GM23338 (cell line): ENCODE data around the gene CASP1. TPM values are rescaled to one million over a fixed set of nuclear protein-coding genes. Genes with fewer than 3 reads are reported as not detected.

Experiments
- ATAC-seq: fragments of 200-7000 bp; cut with Tn5 transposase; 3 replicates; pipeline ENCODE4 v1.9.1; 2020
- DNase-seq: peaks from one replicate; pipeline ENCODE4 v3.0.0-alpha.2; 2015; ENCODE audit warnings: low spot score
- H2AFZ ChIP-seq: fragments of 200-600 bp; sonication (generic); 2 replicates; pipeline ENCODE4 v1.8.0; 2016; ENCODE audit warnings: antibody characterized with exemption, mild to moderate bottlenecking, moderate library complexity
- H3F3A ChIP-seq: fragments of 200-600 bp; sonication (generic); replicated peaks from 2 replicates; pipeline ENCODE4 v1.8.0; 2017; ENCODE audit warnings: antibody characterized with exemption, mixed run types, low read depth
- H3K27ac ChIP-seq: fragments of 200-600 bp; sonication (generic); 2 replicates; pipeline ENCODE4 v1.6.1; 2016; ENCODE audit warnings: low read depth
- H3K27me3 ChIP-seq: fragments of 200-600 bp; sonication (generic); 2 replicates; pipeline ENCODE4 v1.8.0; 2016; ENCODE audit warnings: mild to moderate bottlenecking, mixed run types, moderate library complexity; ENCODE audit not compliant: insufficient read depth
- H3K36me3 ChIP-seq: fragments of 200-600 bp; sonication (generic); 2 replicates; pipeline ENCODE4 v1.8.0; 2016; ENCODE audit warnings: mild to moderate bottlenecking; ENCODE audit not compliant: insufficient read depth
- H3K4me1 ChIP-seq: fragments of 200-600 bp; sonication (generic); 2 replicates; pipeline ENCODE4 v1.8.0; 2016; ENCODE audit warnings: mild to moderate bottlenecking, moderate library complexity; ENCODE audit not compliant: insufficient read depth
- H3K4me2 ChIP-seq: fragments of 200-600 bp; sonication (generic); 2 replicates; pipeline ENCODE4 v1.7.1; 2017; ENCODE audit warnings: mixed run types
- H3K4me3 ChIP-seq: fragments of 200-600 bp; sonication (generic); 2 replicates; pipeline ENCODE4 v1.6.1; 2016; ENCODE audit warnings: mixed run types
- H3K79me2 ChIP-seq: fragments of 200-600 bp; sonication (generic); replicated peaks from 2 replicates; pipeline ENCODE4 v1.8.0; 2017; ENCODE audit warnings: mild to moderate bottlenecking; ENCODE audit not compliant: insufficient read depth
- H3K9me2 ChIP-seq: fragments of 200-600 bp; sonication (generic); 2 replicates; pipeline ENCODE4 v1.8.0; 2017; ENCODE audit not compliant: insufficient read depth
- H4K20me1 ChIP-seq: fragments of 200-600 bp; sonication (generic); replicated peaks from 2 replicates; pipeline ENCODE4 v1.8.0; 2017; ENCODE audit warnings: mild to moderate bottlenecking; ENCODE audit not compliant: insufficient read depth
- H3K27ac Mint-ChIP-seq: 2 replicates; pipeline ENCODE4 v1.8.0; 2020; ENCODE audit warnings: inconsistent platforms, mild to moderate bottlenecking, moderate library complexity, mixed read lengths
- H3K27me3 Mint-ChIP-seq: 3 replicates; pipeline ENCODE4 v1.8.0; 2022; ENCODE audit warnings: low read depth, mild to moderate bottlenecking, moderate library complexity, mixed read lengths, inconsistent platforms; ENCODE audit not compliant: insufficient read depth, poor library complexity
- H3K36me3 Mint-ChIP-seq: 3 replicates; pipeline ENCODE4 v1.8.0; 2021; ENCODE audit warnings: low read depth, mild to moderate bottlenecking, inconsistent platforms, moderate library complexity, mixed read lengths
- H3K4me1 Mint-ChIP-seq: 3 replicates; pipeline ENCODE4 v1.8.0; 2020; ENCODE audit warnings: mild to moderate bottlenecking, inconsistent platforms, mixed read lengths
- H3K4me3 Mint-ChIP-seq: 3 replicates; pipeline ENCODE4 v1.8.0; 2021; ENCODE audit warnings: moderate library complexity, mild to moderate bottlenecking, inconsistent platforms, mixed read lengths
- H3K9me3 Mint-ChIP-seq: 3 replicates; pipeline ENCODE4 v1.8.0; 2020; ENCODE audit warnings: moderate library complexity, mild to moderate bottlenecking, inconsistent platforms, mixed read lengths
- CREB1 ChIP-seq: fragments of 250-450 bp; sonication (Bioruptor Pico); IDR thresholded peaks from 2 replicates; pipeline ENCODE4 v1.5.0; 2020; ENCODE audit warnings: low read depth, mild to moderate bottlenecking, moderate library complexity
- EZH2 ChIP-seq: fragments of 200-600 bp; sonication (generic); IDR thresholded peaks from one replicate; pipeline ENCODE4 v1.8.0; 2017; ENCODE audit warnings: antibody characterized with exemption, mild to moderate bottlenecking, low read depth; ENCODE audit not compliant: unreplicated experiment
- NANOG ChIP-seq: IDR thresholded peaks from 2 replicates; pipeline ENCODE4 v1.6.1; 2016; ENCODE audit warnings: antibody characterized with exemption, borderline replicate concordance
- POLR2AphosphoS5 ChIP-seq: IDR thresholded peaks from 2 replicates; pipeline ENCODE4 v1.6.1; 2016; ENCODE audit warnings: antibody characterized with exemption, low read depth
- STAT1 ChIP-seq: IDR thresholded peaks from one replicate; pipeline ENCODE4 v1.6.1; 2016; ENCODE audit warnings: antibody characterized with exemption; ENCODE audit not compliant: unreplicated experiment
- ZNF114 ChIP-seq: fragments of 250-450 bp; sonication (Bioruptor Pico); IDR thresholded peaks from 2 replicates; pipeline ENCODE4 v1.5.0; 2020; ENCODE audit warnings: mild to moderate bottlenecking, moderate library complexity
- ZNF462 ChIP-seq: fragments of 250-450 bp; sonication (Bioruptor Pico); IDR thresholded peaks from 2 replicates; pipeline ENCODE4 v1.5.0; 2020; ENCODE audit warnings: mild to moderate bottlenecking, moderate library complexity
- polyA plus RNA-seq: library from polyadenylated mRNA; unstranded; fragments of >200 nt; fragmentation: Nextera tagmentation; extraction: Ambion mirVana; gene quantifications from 2 replicates; pipeline ENCODE4 v1.2.1, GENCODE V29; 2016
- total RNA-seq: library from RNA; depleted of rRNA; stranded (reverse); fragments of >200 nt; shearing (Covaris generic); gene quantifications from 2 replicates; pipeline ENCODE4 v1.2.3, GENCODE V29; 2014
- TF ChIP-seq, protein P1 (sequence below), 2 experiments: fragments of 200-600 bp in 1 of 2; sonication (generic) in 1 of 2; conservative IDR thresholded peaks; 2 replicates each; pipeline versions ENCODE4 v1.5.1 to v1.6.1; 2016 to 2017; ENCODE audit warnings: antibody characterized with exemption in 2 of 2, low read depth in 2 of 2, mild to moderate bottlenecking in 2 of 2, moderate library complexity in 1 of 2
- TF ChIP-seq, protein P2 (sequence below): IDR thresholded peaks from one replicate; pipeline ENCODE4 v1.6.1; 2018; ENCODE audit warnings: antibody characterized with exemption; ENCODE audit not compliant: unreplicated experiment

Gene CASP1
- total and polyA plus RNA-seq, 2 experiments from 2014 or later, result 0.10 TPM; not detected in 1

- no peak for TF ChIP-seq ZNF462
Measured at GRCh38 chr11:105007463-105007862, 27.5 kb downstream of the CASP1 start (continued).

- Histone ChIP-seq H3K4me1 (no peaks in the 10 kb centered on the region), H3K9me2 (no peaks in the 10 kb centered on the region), H2AFZ (no peak overlapping the region), H3K27me3 (no peaks in the 10 kb centered on the region), H4K20me1 (no peaks in the 10 kb centered on the region), H3K4me2 (no peak overlapping the region), H3F3A (no peaks in the 10 kb centered on the region), H3K27ac (no peak overlapping the region), H3K36me3 (no peaks in the 10 kb centered on the region), H3K79me2 (no peaks in the 10 kb centered on the region), H3K4me3 (no peak overlapping the region)
- H3K36me3 Mint-ChIP-seq, result peaks cover 5% of the 10 kb centered on the region; the same call in 1 of the 3 replicates
- no peaks in the 10 kb centered on the region for H3K4me1 Mint-ChIP-seq
- ATAC-seq (no peak), DNase-seq (no peak)
- H3K4me3 Mint-ChIP-seq, result no peak overlapping the region
- peaks cover 4% of the 10 kb centered on the region for H3K27me3 Mint-ChIP-seq
- no peaks in the 10 kb centered on the region for H3K9me3 Mint-ChIP-seq
- no peak overlapping the region for H3K27ac Mint-ChIP-seq
- no peak for TF ChIP-seq POLR2AphosphoS5
- no peak for TF ChIP-seq ZNF114 (CRISPR knock-in tag)
- TF ChIP-seq CREB1 (CRISPR knock-in tag), result no peak
- TF ChIP-seq NANOG, result no peak
- TF ChIP-seq STAT1, result no peak
- TF ChIP-seq EZH2, result no peak
- TF ChIP-seq, protein P1, sequence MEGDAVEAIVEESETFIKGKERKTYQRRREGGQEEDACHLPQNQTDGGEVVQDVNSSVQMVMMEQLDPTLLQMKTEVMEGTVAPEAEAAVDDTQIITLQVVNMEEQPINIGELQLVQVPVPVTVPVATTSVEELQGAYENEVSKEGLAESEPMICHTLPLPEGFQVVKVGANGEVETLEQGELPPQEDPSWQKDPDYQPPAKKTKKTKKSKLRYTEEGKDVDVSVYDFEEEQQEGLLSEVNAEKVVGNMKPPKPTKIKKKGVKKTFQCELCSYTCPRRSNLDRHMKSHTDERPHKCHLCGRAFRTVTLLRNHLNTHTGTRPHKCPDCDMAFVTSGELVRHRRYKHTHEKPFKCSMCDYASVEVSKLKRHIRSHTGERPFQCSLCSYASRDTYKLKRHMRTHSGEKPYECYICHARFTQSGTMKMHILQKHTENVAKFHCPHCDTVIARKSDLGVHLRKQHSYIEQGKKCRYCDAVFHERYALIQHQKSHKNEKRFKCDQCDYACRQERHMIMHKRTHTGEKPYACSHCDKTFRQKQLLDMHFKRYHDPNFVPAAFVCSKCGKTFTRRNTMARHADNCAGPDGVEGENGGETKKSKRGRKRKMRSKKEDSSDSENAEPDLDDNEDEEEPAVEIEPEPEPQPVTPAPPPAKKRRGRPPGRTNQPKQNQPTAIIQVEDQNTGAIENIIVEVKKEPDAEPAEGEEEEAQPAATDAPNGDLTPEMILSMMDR (conservative IDR thresholded peaks at IDR 0.05; ENCODE audit: low read depth in 2 of 2), result no peak
- TF ChIP-seq, protein P2, sequence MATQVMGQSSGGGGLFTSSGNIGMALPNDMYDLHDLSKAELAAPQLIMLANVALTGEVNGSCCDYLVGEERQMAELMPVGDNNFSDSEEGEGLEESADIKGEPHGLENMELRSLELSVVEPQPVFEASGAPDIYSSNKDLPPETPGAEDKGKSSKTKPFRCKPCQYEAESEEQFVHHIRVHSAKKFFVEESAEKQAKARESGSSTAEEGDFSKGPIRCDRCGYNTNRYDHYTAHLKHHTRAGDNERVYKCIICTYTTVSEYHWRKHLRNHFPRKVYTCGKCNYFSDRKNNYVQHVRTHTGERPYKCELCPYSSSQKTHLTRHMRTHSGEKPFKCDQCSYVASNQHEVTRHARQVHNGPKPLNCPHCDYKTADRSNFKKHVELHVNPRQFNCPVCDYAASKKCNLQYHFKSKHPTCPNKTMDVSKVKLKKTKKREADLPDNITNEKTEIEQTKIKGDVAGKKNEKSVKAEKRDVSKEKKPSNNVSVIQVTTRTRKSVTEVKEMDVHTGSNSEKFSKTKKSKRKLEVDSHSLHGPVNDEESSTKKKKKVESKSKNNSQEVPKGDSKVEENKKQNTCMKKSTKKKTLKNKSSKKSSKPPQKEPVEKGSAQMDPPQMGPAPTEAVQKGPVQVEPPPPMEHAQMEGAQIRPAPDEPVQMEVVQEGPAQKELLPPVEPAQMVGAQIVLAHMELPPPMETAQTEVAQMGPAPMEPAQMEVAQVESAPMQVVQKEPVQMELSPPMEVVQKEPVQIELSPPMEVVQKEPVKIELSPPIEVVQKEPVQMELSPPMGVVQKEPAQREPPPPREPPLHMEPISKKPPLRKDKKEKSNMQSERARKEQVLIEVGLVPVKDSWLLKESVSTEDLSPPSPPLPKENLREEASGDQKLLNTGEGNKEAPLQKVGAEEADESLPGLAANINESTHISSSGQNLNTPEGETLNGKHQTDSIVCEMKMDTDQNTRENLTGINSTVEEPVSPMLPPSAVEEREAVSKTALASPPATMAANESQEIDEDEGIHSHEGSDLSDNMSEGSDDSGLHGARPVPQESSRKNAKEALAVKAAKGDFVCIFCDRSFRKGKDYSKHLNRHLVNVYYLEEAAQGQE, result no peak
Measured at GRCh38 chr11:105005451-105005845, 29.5 kb downstream of the CASP1 start.
